Dermis microvascular lymphatic vessel endothelial cell (primary cell): ENCODE measurements around the gene ACO1. TPM values are rescaled to one million over a fixed set of nuclear protein-coding genes. Genes with fewer than 3 reads are reported as not detected.

Experiments used
- DNase-seq, 2 donors: peaks; one replicate each; pipeline versions ENCODE4 v3.0.0 to v3.0.0-alpha.2; 2010; ENCODE audit warnings: low read depth in 2 of 2
- total RNA-seq: library from RNA; depleted of rRNA; stranded (reverse); fragments of >200 nt; gene quantifications from 2 replicates; pipeline ENCODE4 v1.2.1, GENCODE V29; 2014

ACO1 gene
- total RNA-seq, 1 donor from 2014 or later: 22.9 TPM

DNA sequence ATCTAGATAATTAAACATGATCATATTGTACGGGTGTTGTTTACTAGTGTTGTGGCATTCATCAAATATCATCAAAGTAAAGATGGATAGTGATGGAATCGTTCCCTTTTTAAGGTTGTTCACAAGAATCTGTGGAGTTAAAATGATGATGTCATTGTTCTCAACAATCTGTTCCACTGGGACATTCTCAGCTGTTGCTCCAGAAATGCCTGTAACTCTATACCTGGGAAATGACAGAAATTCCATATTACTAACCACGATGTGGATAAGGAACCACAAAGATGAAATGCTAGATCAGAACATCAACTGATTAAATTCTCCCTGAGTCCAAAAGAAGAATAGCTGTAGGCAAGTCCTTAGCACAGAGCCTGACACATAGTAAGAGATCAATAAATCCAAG, 103.5 kb downstream of the ACO1 start:
- DNase-seq: no peak

DNA sequence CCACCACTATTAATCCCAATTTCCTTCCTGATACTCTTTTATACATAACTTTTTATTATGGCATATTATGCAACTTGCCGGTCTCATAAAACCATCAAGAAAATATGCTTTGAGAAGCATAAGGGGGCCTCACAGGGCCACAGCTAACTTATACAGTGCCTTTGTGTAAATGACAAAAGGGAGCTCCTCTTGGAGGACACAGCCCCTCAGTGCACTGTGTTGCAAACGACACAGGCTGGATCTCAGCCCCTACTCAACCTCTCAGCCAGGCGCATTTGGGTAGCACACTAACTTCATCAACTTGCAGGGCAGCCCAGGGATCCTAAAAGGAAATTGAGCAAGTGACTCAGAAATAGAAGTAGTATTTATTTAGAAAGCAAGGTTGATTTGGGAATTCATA, 106.2 kb downstream of the ACO1 start:
- DNase-seq: no peak

DNA sequence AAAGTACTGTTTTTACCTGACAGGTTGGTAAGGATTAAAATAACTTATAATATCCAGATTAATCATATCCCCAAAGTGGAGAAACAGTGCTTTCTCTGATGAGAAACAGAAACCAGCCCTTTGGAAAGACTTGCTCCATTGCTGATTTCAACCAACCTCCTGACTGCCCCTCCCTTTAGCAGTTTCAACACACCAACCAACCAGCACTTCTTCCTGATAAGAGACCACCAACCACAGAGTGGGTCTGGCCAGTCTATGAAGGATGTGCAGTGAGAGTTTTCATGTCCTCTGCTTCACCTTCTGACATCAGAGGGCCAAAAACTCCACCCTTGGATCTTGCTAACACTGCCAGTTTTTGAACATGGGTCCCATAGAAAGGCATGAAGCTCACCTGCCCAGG, 113.5 kb downstream of the ACO1 start:
- DNase-seq: no peak

DNA sequence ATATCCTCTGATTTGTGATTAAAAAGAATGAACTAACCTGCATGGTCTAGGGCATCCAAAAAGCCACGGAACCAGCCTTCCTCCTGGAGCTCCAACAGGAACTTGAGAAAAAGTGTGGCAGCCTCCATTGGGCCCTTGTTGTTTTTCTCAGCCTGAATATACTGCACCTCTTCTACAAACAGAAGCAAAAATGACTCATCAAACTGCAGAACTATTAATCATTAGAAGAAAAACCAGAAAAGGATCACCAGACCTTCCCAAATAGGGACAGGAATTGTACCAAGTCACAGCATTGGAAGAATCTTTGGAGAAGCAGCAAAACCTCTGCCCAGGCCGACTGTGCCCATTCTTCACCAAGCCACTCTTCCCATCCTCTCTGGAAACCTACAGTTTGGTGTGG, 116.3 kb downstream of the ACO1 start:
- DNase-seq: peak in 1 of 2 donors; percentile 58

DNA sequence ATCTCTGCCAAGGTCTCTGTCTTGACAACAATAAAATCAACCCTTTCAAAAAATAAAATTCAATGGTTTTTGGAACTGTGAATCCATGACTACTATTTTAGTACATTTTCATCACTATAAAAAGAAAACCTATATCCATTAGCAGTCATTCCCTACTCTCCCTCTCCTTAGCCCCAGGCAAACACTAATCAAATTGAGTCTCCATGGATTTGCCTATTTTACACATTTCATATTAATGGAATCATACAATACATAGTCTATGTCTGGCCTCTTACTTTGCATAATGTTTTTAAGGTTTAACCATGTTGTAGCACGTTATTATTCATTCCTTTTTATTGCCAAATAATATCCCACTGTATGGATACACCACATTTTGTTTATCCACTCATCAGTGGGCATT, 117.4 kb downstream of the ACO1 start:
- DNase-seq: no peak

DNA sequence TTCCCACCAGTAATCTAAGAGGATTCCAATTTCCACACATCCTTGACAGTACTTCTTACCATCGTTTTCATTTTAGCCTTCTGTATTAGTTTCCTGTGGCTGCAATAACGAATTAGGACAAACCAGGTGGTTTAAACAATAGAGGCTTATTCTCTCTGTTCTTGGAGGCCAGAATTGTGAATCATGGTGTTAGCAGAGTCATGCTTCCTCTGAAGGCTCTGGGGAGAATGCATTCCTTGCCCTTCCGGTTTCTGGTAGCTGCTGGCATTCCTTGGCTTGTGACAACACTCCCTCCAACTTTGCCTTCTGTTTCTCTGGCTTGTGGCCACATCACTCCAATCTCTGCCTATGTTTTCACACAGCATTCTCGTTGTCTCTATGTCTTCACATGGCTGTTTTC, 118.0 kb downstream of the ACO1 start:
- DNase-seq: peak in 1 of 2 donors; percentile 87

DNA sequence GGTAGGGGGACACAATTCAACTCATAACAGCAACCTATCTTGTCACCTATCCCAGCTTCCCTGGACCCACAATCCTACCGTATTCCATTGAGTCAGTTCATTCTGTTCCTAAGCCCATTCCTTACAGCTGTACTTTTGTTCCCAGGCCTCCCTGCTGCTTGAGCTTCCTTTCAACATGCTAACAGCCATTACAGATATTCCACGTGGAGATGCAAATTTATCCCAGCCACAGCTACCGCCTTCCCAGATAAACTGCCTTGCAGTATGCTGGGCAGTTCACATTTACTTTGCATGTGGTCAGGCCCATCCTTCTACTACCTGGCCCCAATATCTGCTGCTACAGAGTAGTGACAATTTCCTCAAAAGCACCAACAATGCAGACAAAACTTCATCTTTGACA, 118.6 kb downstream of the ACO1 start:
- no peak for DNase-seq

Other genes starting within 250 kb of the ACO1 start
- 14.0 and 15.3 TPM in 2 replicates for gene RIGI, start 141.6 kb downstream of the ACO1 start, total RNA-seq
- gene SMIM27, start 167.7 kb downstream of the ACO1 start, total RNA-seq: 1.1 and 5.3 TPM in 2 replicates
- gene TOPORS, start 167.9 kb downstream of the ACO1 start, total RNA-seq: 24.3 and 29.3 TPM in 2 replicates
- gene NDUFB6, start 188.5 kb downstream of the ACO1 start, total RNA-seq: 25.4 and 43.3 TPM in 2 replicates